ENCODE measurements around the gene ADARB1. TPM values are rescaled to one million over a fixed set of nuclear protein-coding genes. Genes with fewer than 3 reads are reported as not detected.
A peak's percentile ranks its signal among the peaks of the same experiment; 100 is the strongest.

Gene ADARB1
- total and polyA plus RNA-seq, 9 of the 15 experiments (the other 6 are each of a cell fraction or from before 2014, with no cell fraction given): 6.7 to 16.0 (median 8.3) TPM

GRCh38 chr21:45030682-45031570 lies 43.5 kb upstream of the ADARB1 start:
- BruUV-seq (replicated peaks): no TSS peak
- Histone ChIP-seq H3K27ac (ENCODE audit: extremely low read depth, low read depth, low read length) (no peak overlapping the region), H2AFZ (ENCODE audit: low read depth, low read length) (no peak overlapping the region), H3K4me3 (no peak overlapping the region), H3K9ac (ENCODE audit: insufficient read depth in 1 of 2, low read depth in 2 of 2, low read length in 2 of 2) (no peak overlapping the region), H3K4me2 (ENCODE audit: insufficient read depth, low read length) (no peak overlapping the region), H3K36me3 (ENCODE audit: control insufficient read depth, insufficient read depth, low read length) (no peaks in the 10 kb centered on the region), H3K4me1 (replicated peaks in 1 of 2; ENCODE audit: control insufficient read depth in 2 of 2, insufficient read depth in 2 of 2, low read length in 2 of 2) (peaks cover 0 to 42% of the 10 kb centered on the region in 2 experiments; a peak in 2 of 5 replicates), H3K9me1 (ENCODE audit: control insufficient read depth, insufficient read depth, low read length) (no peaks in the 10 kb centered on the region), H3K9me3 (replicated peaks; ENCODE audit: control insufficient read depth, insufficient read depth, low read depth, low read length) (no peaks in the 10 kb centered on the region), H3K27me3 (ENCODE audit: control insufficient read depth in 2 of 2, insufficient read depth in 2 of 2, low read length in 2 of 2) (peaks cover 62 to 84% of the 10 kb centered on the region in 2 experiments), H4K20me1 (replicated peaks; ENCODE audit: control insufficient read depth, insufficient read depth, low read length) (peaks cover 5% of the 10 kb centered on the region; the same call in 1 of the 2 replicates), H3K79me2 (ENCODE audit: control insufficient read depth, insufficient read depth, low read length) (no peaks in the 10 kb centered on the region)
- FAIRE-seq (peak; percentile 66), ATAC-seq (no peak), DNase-seq (ENCODE audit: extremely low read depth in 1 of 4, low spot score in 3 of 4) (no peak)
- in situ Hi-C loops (cut with MboI): no loop called here
- WGBS (ENCODE audit: insufficient coverage, low coverage, missing lambda C conversion rate): 3% methylated on average over 23 of the region's 23 CpGs
- POLR2A ChIA-PET: no interaction called here
- CTCF ChIA-PET (ENCODE audit: low intra/inter-chr PET ratio): no interaction called here
- intact Hi-C loops (cut with micrococcal nuclease): no loop called here
- no peak for TF ChIP-seq HDAC2 (IDR thresholded peaks at IDR 0.05)
- no peak for TF ChIP-seq THAP12 (CRISPR knock-in tag; IDR thresholded peaks at IDR 0.05)
- TF ChIP-seq HBP1 (CRISPR knock-in tag; IDR thresholded peaks at IDR 0.05): no peak
- no peak for TF ChIP-seq MCM2 (IDR thresholded peaks at IDR 0.05; ENCODE audit: low read depth)
- no peak for TF ChIP-seq TSHZ1 (CRISPR knock-in tag; IDR thresholded peaks at IDR 0.05)
- no peak for TF ChIP-seq DNMT1 (IDR thresholded peaks at IDR 0.05)
- no peak for TF ChIP-seq TCFL5 (CRISPR knock-in tag; conservative IDR thresholded peaks at IDR 0.05)
- TF ChIP-seq E2F1 (CRISPR knock-in tag; IDR thresholded peaks at IDR 0.05): no peak
- TF ChIP-seq DLX4 (CRISPR knock-in tag; IDR thresholded peaks at IDR 0.05): no peak
- no peak for TF ChIP-seq ZNF79 (CRISPR knock-in tag; IDR thresholded peaks at IDR 0.05; ENCODE audit: low read depth)
- TF ChIP-seq NONO (IDR thresholded peaks at IDR 0.05; ENCODE audit: low read depth in 2 of 2, low read length in 1 of 2): no peak
- no peak for TF ChIP-seq RUNX1 (IDR thresholded peaks at IDR 0.05; ENCODE audit: low read depth)

All from K562 (cell line).